Measurements from ENCODE around the gene RSPH10B2.
"Not testable (repeated sequence)": the region's sequence is repeated elsewhere in the genome, so short reads cannot be mapped to it uniquely, and the experiment has no call there.

Gene RSPH10B2

GRCh38 chr7:6789353-6789752 lies 35.5 kb downstream of the RSPH10B2 start:
- not testable (repeated sequence) for H3K4me3 ChIP-seq (ENCODE audit: low read depth, low read length)

GRCh38 chr7:6792113-6792872 lies 38.4 kb downstream of the RSPH10B2 start:
- H3K4me3 ChIP-seq (ENCODE audit: low read depth, low read length), result not testable (repeated sequence)

DNA sequence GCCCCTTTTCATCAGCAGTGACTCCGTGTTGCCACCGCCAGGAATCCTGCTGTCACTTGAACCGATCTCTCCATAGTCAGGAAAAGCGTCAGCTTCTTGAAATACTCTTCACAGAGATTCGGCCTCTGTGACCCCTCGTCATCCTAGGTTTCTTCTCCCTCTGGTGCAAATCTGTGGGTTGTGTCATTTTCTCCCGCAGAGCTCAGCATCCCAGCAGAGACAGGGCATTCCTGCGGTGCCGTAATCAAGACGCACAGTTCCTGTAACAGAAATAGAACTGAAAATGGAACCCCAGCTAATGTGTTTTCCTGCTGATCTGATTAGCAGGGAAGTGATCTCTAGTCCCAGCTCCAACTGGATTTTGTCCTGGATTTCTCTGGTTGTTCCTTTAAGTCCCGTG lies 40.4 kb downstream of the RSPH10B2 start:
- H3K4me3 ChIP-seq (ENCODE audit: low read depth, low read length), result not testable (repeated sequence)

DNA sequence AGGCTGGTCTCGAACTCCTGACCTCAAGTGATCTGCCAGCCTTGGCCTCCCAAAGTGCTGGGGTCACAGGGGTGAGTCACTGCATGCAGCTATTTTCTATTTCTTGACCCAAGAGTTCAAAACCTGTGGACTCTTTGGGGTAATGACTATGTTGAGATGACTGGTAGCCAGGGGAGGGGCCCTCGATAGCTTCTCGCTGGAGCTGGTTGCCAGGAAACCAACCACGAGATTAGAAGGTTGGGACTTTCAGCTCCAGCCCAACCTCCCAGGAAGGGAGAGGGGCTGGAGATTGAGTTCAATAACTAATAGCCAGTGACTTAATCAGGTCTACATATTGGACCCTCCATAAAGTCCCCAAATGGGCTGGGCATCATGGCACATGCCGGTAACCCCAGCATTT lies 43.3 kb downstream of the RSPH10B2 start:
- H3K4me3 ChIP-seq (ENCODE audit: low read depth, low read length), result not testable (repeated sequence)

DNA sequence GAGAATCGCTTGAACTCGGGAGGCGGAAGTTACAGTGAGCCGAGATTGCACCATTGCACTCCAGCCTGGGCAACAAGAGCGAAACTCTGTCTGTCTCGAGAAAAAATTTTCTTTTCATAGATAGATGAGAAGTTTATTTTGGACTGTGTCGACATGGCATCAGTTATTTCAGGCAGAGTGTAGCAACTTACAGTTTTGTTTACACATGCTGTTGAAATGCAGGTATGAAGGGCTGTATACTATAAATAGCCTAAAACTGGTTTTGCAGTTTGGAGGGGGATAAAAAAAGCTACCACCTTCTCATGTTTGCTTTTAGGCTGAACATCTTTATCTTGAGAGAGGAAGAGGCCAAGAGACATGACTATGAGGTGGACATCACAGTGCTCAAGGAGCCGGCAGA lies 44.1 kb downstream of the RSPH10B2 start:
- not testable (repeated sequence) for H3K4me3 ChIP-seq (ENCODE audit: low read depth, low read length)

- H3K4me3 ChIP-seq (ENCODE audit: low read depth, low read length), result not testable (repeated sequence)
These were observed 46.0 kb downstream of the RSPH10B2 start for GRCh38 chr7:6799887-6800286.

GRCh38 chr7:6800331-6800730 lies 46.4 kb downstream of the RSPH10B2 start:
- H3K4me3 ChIP-seq (ENCODE audit: low read depth, low read length), result not testable (repeated sequence)

- not testable (repeated sequence) for H3K4me3 ChIP-seq (ENCODE audit: low read depth, low read length)
These were observed 53.6 kb downstream of the RSPH10B2 start for GRCh38 chr7:6807393-6807918.

DNA sequence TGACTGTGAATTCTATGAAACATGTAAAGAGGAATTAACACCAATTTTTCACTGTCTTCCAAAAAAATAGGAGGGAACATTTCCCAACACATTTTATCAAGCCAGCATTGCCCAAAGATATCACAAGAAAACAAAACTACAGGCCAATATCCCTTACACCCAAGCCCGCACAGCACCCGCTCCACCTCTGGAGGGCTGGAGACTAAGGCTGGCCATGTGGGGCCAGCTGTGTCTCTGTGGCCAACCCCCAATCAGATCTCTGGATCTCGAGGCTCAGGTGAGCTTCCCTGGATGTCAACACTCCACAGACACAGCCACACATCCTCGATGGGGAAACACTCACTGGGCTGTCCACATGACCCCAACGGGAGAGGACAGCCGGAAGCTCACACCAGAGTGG lies 54.1 kb downstream of the RSPH10B2 start:
- H3K4me3 ChIP-seq (ENCODE audit: low read depth, low read length), result not testable (repeated sequence)

- not testable (repeated sequence) for H3K4me3 ChIP-seq (ENCODE audit: low read depth, low read length)
These were observed 59.1 kb downstream of the RSPH10B2 start for GRCh38 chr7:6813011-6813410.

- not testable (repeated sequence) for H3K4me3 ChIP-seq (ENCODE audit: low read depth, low read length)
These were observed 61.6 kb downstream of the RSPH10B2 start for GRCh38 chr7:6815470-6815869.

DNA sequence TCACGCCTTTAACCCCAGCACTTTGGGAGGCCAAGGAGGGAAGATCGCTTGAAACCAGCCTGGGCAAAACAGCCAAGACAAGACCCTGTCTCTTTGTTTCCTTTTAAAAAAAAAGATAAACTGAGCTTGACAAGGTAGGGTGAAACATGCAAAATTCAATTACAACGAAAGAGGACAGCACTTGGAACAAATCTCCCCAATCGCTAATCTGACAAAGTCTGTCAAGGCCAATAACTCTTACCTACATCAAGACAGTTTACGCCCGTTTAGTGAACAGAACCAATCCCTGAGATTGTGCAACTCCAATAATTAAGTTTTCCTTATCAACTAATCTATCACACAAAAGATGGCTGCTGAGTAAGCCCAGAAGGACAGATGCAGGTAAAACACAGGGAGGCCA lies 67.7 kb downstream of the RSPH10B2 start:
- H3K4me3 ChIP-seq (ENCODE audit: low read depth, low read length), result not testable (repeated sequence)

- H3K4me3 ChIP-seq (ENCODE audit: low read depth, low read length), result not testable (repeated sequence)
These were observed 71.6 kb downstream of the RSPH10B2 start for GRCh38 chr7:6825236-6826125.

GRCh38 chr7:6826151-6826550 lies 72.2 kb downstream of the RSPH10B2 start, which contains the start of gene CCZ1B:
Gene CCZ1B (minus strand): TSS chr7:6826275. CDS start chr7:6826197, 78 bp downstream.
- H3K4me3 ChIP-seq (ENCODE audit: low read depth, low read length), result peak within 1 kb of the TSS; percentile 27

GRCh38 chr7:6827180-6827579 lies 73.3 kb downstream of the RSPH10B2 start:
- H3K4me3 ChIP-seq (ENCODE audit: low read depth, low read length), result not testable (repeated sequence)

DNA sequence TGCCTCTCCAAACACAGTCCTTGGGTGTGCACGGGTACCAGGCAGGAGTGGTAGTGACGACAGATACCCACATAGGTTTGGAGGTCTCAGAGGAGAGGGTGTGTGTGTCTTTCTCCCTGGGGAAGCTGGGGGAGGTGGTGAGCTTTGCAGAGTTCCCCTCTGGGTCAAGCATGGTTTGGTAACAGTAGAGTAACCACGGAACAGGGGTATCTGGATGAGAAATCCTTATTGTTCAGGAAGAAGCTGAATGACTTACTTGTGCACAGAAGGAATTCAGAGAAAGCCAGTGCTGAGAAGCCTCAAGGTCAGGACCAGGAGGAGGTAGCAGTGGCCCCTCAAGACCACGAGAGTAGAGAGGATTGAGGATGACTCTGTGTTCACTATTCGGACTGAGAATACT lies 75.7 kb downstream of the RSPH10B2 start:
- not testable (repeated sequence) for H3K4me3 ChIP-seq (ENCODE audit: low read depth, low read length)

DNA sequence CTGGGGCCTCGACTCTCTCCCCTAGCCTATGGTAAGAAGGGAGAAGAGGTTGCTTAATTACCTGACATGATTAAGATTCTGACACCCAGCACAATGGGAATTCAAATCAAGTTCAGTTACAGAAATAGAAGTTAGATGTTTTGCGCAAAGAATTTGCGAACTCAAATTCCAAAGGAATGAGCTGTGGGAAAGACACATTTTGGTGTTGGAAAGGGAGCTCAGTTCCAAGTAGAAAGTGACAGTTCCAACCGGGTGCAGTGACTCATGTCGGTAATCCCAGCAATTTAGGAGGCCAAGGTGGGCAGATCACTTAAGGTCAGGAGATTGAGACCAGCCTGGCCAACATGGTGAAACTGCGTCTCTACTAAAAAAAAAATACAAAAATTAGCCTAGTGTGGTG lies 76.1 kb downstream of the RSPH10B2 start:
- not testable (repeated sequence) for H3K4me3 ChIP-seq (ENCODE audit: low read depth, low read length)

DNA sequence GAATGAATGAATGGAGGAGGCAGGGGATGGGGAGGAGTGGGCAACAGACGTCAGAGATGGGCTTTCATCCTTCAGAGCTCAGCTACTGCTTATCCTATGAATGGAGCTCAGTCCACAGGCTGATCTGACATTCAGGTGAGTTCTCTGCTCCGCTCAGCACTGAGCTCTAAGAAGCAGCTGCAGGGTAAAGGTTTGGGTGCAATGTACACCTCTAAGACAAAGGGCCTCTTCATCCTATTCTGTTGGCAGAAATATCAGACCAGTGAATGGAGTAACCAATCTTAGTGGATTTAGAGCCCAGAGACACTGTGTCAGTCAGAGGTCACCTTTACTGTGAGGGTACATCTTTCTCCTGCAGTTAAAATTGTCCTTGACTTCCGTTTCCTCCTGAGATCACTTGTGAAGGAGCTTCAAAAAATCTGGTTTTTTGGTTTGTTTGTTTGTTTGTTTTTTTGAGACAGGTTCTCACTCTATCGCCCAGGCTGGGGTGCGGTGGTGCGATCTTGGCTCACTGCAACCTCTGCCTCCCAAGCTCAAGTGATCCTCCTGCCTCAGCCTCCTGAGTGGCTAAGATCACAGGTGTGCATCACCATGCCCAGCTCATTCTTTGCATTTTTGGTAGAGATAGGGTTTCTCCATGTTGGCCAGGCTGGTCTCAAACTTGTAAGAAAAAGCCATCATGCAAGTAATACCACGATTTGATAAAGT lies 77.3 kb downstream of the RSPH10B2 start:
- no peak overlapping the region for H3K4me3 ChIP-seq (ENCODE audit: low read depth, low read length)

- no peak overlapping the region for H3K4me3 ChIP-seq (ENCODE audit: low read depth, low read length)
These were observed 79.7 kb downstream of the RSPH10B2 start for GRCh38 chr7:6833636-6834035.

DNA sequence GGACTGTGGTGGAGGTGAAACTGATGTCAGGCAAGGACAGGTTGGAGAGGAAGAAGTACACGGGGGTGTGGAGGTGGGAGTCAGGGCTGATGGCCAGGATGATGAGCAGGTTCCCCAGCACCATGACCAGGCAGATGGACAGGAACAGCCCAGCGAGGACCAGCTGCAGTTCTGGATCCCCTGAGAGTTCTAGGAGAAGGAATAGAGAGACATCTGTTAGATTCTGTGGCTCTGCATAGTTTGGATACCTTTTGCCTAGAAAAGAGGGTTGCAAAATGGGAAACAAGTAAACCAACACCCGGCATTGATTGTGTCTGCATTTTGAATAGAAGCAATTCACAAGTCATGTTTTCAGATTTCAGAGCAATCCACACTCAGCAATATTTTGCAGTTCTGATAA lies 81.6 kb downstream of the RSPH10B2 start:
- not testable (repeated sequence) for H3K4me3 ChIP-seq (ENCODE audit: low read depth, low read length)

- not testable (repeated sequence) for H3K4me3 ChIP-seq (ENCODE audit: low read depth, low read length)
These were observed 83.2 kb downstream of the RSPH10B2 start for GRCh38 chr7:6837081-6837480.
